GM12801 (cell line): ENCODE data around the gene DYNC1I1.

Experiments
- TF ChIP-seq, protein P1 (sequence below): IDR thresholded peaks from one replicate; pipeline ENCODE4 v1.5.1; 2011; ENCODE audit warnings: control low read depth; ENCODE audit not compliant: insufficient read length; ENCODE audit errors: extremely low read depth

Gene DYNC1I1

GRCh38 chr7:95749515-95749914 lies 22.8 kb upstream of the DYNC1I1 start:
- TF ChIP-seq, protein P1, sequence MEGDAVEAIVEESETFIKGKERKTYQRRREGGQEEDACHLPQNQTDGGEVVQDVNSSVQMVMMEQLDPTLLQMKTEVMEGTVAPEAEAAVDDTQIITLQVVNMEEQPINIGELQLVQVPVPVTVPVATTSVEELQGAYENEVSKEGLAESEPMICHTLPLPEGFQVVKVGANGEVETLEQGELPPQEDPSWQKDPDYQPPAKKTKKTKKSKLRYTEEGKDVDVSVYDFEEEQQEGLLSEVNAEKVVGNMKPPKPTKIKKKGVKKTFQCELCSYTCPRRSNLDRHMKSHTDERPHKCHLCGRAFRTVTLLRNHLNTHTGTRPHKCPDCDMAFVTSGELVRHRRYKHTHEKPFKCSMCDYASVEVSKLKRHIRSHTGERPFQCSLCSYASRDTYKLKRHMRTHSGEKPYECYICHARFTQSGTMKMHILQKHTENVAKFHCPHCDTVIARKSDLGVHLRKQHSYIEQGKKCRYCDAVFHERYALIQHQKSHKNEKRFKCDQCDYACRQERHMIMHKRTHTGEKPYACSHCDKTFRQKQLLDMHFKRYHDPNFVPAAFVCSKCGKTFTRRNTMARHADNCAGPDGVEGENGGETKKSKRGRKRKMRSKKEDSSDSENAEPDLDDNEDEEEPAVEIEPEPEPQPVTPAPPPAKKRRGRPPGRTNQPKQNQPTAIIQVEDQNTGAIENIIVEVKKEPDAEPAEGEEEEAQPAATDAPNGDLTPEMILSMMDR, result no peak

GRCh38 chr7:95753440-95753839 lies 18.9 kb upstream of the DYNC1I1 start:
- TF ChIP-seq, protein P1, result no peak

- TF ChIP-seq, protein P1, result no peak
Measured at GRCh38 chr7:95755277-95755934, 16.9 kb upstream of the DYNC1I1 start.

DNA sequence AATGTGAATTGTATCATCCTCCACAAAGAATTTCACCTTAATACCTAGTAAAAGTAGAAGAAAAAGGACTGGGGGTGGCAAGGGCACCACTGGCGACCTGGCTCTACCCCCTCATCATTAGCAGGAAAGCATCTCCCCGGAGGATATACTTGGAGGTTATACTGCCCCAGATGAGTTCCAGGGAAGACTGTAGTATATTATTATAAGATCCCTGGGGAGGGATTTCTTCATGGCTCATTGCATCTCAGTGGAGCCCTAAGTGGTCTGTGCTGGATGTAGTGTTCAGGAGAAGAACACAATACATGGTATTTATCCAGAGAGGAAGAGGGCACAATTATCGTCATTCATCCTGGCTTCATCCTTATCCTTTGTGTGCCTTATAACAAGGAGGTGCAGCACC lies 14.2 kb upstream of the DYNC1I1 start:
- TF ChIP-seq, protein P1, result no peak

GRCh38 chr7:95766086-95766485 lies 6.3 kb upstream of the DYNC1I1 start:
- TF ChIP-seq, protein P1, result no peak

GRCh38 chr7:95766657-95767056 lies 5.7 kb upstream of the DYNC1I1 start:
- TF ChIP-seq, protein P1, result no peak

- TF ChIP-seq, protein P1, result no peak
Measured at GRCh38 chr7:95772771-95773581, 622 bp downstream of the DYNC1I1 start.
